GM12874 (cell line): Measurements from ENCODE around the gene IGSF6.

Experiments used
- TF ChIP-seq, protein P1 (sequence below): IDR thresholded peaks from 2 replicates; pipeline ENCODE4 v1.5.1; 2011; ENCODE audit warnings: low read depth, mild to moderate bottlenecking, control low read depth, low read length, moderate library complexity; ENCODE audit not compliant: insufficient read depth

IGSF6 gene

DNA sequence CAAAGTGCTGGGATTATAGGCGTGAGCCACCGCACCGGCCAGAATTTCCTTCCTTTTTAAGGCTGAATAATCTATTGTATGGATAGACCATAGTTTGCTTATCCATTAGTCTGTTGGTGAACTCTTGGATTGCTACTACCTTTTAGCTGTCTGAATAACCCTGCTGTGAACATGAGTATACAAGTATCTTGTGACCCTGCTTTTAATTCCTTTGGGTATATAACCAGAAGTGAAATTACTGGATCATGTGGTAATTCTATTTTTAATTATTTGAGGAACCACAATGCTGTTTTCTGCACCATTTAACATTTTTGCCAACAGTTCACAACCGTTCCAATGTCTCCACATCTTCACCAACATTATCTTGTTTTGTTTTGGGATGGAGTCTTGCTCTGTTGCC, 6.7 kb upstream of the IGSF6 start:
- TF ChIP-seq, protein P1, sequence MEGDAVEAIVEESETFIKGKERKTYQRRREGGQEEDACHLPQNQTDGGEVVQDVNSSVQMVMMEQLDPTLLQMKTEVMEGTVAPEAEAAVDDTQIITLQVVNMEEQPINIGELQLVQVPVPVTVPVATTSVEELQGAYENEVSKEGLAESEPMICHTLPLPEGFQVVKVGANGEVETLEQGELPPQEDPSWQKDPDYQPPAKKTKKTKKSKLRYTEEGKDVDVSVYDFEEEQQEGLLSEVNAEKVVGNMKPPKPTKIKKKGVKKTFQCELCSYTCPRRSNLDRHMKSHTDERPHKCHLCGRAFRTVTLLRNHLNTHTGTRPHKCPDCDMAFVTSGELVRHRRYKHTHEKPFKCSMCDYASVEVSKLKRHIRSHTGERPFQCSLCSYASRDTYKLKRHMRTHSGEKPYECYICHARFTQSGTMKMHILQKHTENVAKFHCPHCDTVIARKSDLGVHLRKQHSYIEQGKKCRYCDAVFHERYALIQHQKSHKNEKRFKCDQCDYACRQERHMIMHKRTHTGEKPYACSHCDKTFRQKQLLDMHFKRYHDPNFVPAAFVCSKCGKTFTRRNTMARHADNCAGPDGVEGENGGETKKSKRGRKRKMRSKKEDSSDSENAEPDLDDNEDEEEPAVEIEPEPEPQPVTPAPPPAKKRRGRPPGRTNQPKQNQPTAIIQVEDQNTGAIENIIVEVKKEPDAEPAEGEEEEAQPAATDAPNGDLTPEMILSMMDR = no peak

- TF ChIP-seq, protein P1 = peak; percentile 71
These were observed 4.7 kb upstream of the IGSF6 start for GRCh38 chr16:21656795-21657768.

DNA sequence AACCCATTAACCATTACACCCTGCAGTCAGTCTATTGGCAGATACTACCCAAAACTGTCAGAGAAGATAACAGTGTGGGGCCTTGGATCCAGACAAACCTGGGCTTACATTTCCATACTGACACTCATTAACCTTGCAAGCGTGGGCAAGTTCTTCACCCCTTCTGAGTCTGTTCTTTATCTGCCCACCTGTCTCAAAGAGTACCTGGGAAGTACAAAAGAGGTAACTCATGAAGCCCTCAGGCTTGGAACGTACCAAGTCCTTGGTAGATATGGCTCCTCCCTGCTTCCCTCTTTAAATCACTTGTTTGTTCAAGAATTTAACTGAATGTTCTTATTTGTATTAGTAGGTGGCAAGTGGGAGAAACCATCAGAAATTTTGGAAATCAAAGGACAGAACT, 2.5 kb upstream of the IGSF6 start:
- TF ChIP-seq, protein P1 = no peak

DNA sequence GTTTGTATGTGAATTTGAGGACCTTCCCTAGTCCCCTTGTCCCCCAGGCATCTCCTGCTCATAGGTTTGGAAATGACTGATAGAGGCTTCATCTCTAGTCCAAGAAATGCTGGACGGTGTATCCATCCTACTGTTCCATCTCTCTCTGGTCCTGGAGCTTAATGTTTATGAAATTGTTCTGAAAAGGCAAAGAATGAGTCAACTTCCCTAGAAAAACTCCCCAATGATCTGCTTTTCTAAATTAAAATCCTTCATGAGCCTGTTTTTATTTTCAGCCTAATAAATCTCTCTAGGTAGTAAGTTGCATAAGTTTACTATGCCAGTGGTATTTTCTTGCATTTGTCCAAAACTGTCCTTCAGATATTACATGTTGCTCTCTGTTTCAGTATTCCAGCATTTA, 2.1 kb upstream of the IGSF6 start:
- TF ChIP-seq, protein P1 = no peak

DNA sequence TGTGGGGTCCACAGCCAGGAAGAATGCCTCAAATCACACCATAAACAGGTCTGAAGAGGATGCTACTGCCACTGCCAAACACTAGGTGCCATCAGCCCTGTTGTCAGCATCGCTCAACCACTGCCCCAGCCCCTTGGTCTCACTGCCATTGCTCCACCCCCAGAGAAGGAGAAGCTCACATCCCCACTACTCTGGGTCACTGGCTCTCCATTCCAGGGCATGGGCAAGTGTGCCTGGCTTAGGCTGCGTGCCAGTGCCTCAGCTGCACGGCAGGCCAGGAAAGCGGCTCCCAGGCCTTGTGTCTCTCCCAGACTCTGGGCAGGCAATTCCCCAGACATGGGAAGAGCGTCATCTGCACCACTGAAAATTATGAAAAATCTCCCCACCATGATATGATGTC, 1.2 kb upstream of the IGSF6 start:
- TF ChIP-seq, protein P1 = no peak

DNA sequence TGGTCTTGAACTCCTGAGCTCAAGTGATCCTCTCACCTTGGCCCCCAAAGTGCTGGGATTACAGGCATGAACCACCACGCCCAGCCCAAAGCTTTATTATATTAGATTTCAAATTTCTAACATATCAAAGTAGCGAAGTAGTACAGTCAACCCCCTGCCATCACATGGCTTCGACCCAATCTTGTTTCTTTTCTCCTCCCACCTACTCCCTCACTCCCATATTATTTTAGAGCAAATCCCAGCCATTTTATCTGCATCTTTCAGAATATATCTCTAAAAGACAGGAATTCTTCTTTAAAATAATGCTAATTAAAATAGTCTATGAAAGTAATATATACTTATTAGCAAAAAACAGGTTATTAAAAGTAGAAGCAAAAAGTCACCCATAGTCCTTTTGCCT, 893 bp downstream of the IGSF6 start:
- TF ChIP-seq, protein P1 = no peak

GRCh38 chr16:21650521-21650920, 1.9 kb downstream of the IGSF6 start:
- TF ChIP-seq, protein P1 = no peak
